H1 (cell line): ENCODE data around the gene DOCK6. TPM values are rescaled to one million over a fixed set of nuclear protein-coding genes. Genes with fewer than 3 reads are reported as not detected.

ENCODE experiments used
- ASH2L ChIP-seq: fragments of 200-600, 300-600 bp; sonication (generic); IDR thresholded peaks from one replicate; pipeline ENCODE4 v1.7.1; 2017; ENCODE audit warnings: low read length
- GABPA ChIP-seq: IDR thresholded peaks from 2 replicates; pipeline ENCODE4 v1.6.1; 2011; ENCODE audit warnings: mild to moderate bottlenecking, low read length, moderate library complexity, borderline replicate concordance; ENCODE audit not compliant: insufficient read depth
- KDM1A ChIP-seq: fragments of 200-600, 300-600 bp; sonication (generic); IDR thresholded peaks from 2 replicates; pipeline ENCODE4 v1.7.1; 2016; ENCODE audit warnings: mild to moderate bottlenecking, low read length, borderline replicate concordance
- KDM4A ChIP-seq: IDR thresholded peaks from one replicate; pipeline ENCODE4 v1.7.1; 2012; ENCODE audit warnings: low read depth, mild to moderate bottlenecking, moderate library complexity, low read length, inconsistent platforms; ENCODE audit not compliant: severe bottlenecking
- POLR2A ChIP-seq, 2 experiments: IDR thresholded peaks; 1 replicate in 1 of 2; 2 replicates in 1 of 2; pipeline ENCODE4 v1.6.1; 2011; ENCODE audit warnings: low read depth in 2 of 2, low read length in 2 of 2, mild to moderate bottlenecking in 2 of 2; ENCODE audit errors: control extremely low read depth in 1 of 2
- POLR2AphosphoS5 ChIP-seq: IDR thresholded peaks from 2 replicates; pipeline ENCODE4 v1.6.1; 2011; ENCODE audit warnings: low read depth, low read length
- RBBP5 ChIP-seq: IDR thresholded peaks from 2 replicates; pipeline ENCODE4 v1.7.1; 2012; ENCODE audit warnings: low read depth, mild to moderate bottlenecking, inconsistent platforms, low read length, moderate library complexity, borderline replicate concordance
- SIN3A ChIP-seq, 2 experiments: IDR thresholded peaks in 1 of 2; conservative IDR thresholded peaks in 1 of 2; 2 replicates each; pipeline ENCODE4 v1.6.1; 2011 to 2012; ENCODE audit warnings: low read length in 2 of 2, improper control_type of control experiment in 1 of 2, low read depth in 1 of 2, mild to moderate bottlenecking in 1 of 2
- SIRT6 ChIP-seq: IDR thresholded peaks from one replicate; pipeline ENCODE4 v1.7.1; 2012; ENCODE audit warnings: low read length, inconsistent platforms
- SIX5 ChIP-seq: IDR thresholded peaks from 2 replicates; pipeline ENCODE4 v1.6.1; 2011; ENCODE audit warnings: mild to moderate bottlenecking, low read depth, low read length
- polyA plus RNA-seq, 7 experiments: library from polyadenylated mRNA; depleted of rRNA in 3 of 7; stranded (reverse) in 5 of 7; unstranded in 2 of 7; fragments of >200 nt in 5 of 7; fragments of 200-250 nt in 2 of 7; gene quantifications; 1 replicate in 5 of 7; 2 replicates in 1 of 7; 4 replicates in 1 of 7; pipeline versions ENCODE4 v1.2.1 to v1.2.3, GENCODE V29; 2011 to 2013; ENCODE audit warnings: missing spikeins in 2 of 7, mixed read lengths in 2 of 7
- total RNA-seq: library from RNA; stranded (reverse); fragmentation: NEBNext Ultra II Directional; extraction: Animal tissue kit (Norgen Biotek cat#: 25700); gene quantifications from 2 replicates; pipeline ENCODE4 v1.2.1, GENCODE V29; 2021

The DOCK6 gene
- total and polyA plus RNA-seq, 2 of the 8 experiments (the other 6 are each of a cell fraction or from before 2014, with no cell fraction given), result 25.5 to 54.7 TPM

- TF ChIP-seq SIN3A (conservative IDR thresholded peaks at IDR 0.05 in 1 of 2, IDR thresholded peaks at IDR 0.05 in 1 of 2; ENCODE audit: low read depth in 1 of 2, low read length in 2 of 2), result peak in 1 of 2 experiments; percentile 9; a peak in 1 of 4 replicates
- TF ChIP-seq GABPA, result peak; percentile 21; the same call in 1 of the 2 replicates
- peak; percentile 98 for TF ChIP-seq KDM1A
- peak; percentile 71 for TF ChIP-seq KDM4A
- peak; percentile 61 for TF ChIP-seq ASH2L
- TF ChIP-seq POLR2AphosphoS5, result peak; percentile 34; the same call in 1 of the 2 replicates
- TF ChIP-seq POLR2A (IDR thresholded peaks at IDR 0.05; ENCODE audit: control extremely low read depth in 1 of 2, low read depth in 2 of 2, low read length in 2 of 2), result peak in 1 of 2 experiments; percentile 73; a peak in 2 of 3 replicates
- TF ChIP-seq SIX5, result no peak
- TF ChIP-seq SIRT6, result no peak
- 0 out of 2 replicates have a peak, but pooled peaks have one; percentile 76 for TF ChIP-seq RBBP5
- TF ChIP-seq, all 59 proteins: peak for 11
Measured at GRCh38 chr19:11197291-11198174, 64.8 kb downstream of the DOCK6 start, which contains the start of gene KANK2 (continued).
